Activated CD8-positive, alpha-beta memory T cell treated with anti-CD3 and anti-CD28 coated beads, Interleukin-2, amount 10 ng/mL, durations not matched to agents 7 days and 5 days (primary cell): ENCODE measurements around the gene CNNM4. TPM values are rescaled to one million over a fixed set of nuclear protein-coding genes. Genes with fewer than 3 reads are reported as not detected.

Experiments used
- ATAC-seq: fragments of 150-1000 bp; cut with Tn5 transposase; one replicate; pipeline ENCODE4 v1.10.0; 2021; ENCODE audit warnings: moderate library complexity
- CTCF ChIA-PET: fragments of 350-600 bp; sonication (Branson Sonifier 250); formaldehyde crosslinking; loops from one replicate; lab custom pipeline; 2021; ENCODE audit warnings: antibody characterized with exemption; lab: Charles Lee
- DNase-seq: peaks from one replicate; pipeline ENCODE4 v3.0.0-alpha.2; 2020
- H3K27ac Mint-ChIP-seq: one replicate; pipeline ENCODE4 v1.8.0; 2021; ENCODE audit warnings: mild to moderate bottlenecking, mixed read lengths
- H3K27me3 Mint-ChIP-seq: one replicate; pipeline ENCODE4 v1.8.0; 2021; ENCODE audit warnings: mixed read lengths
- H3K36me3 Mint-ChIP-seq: one replicate; pipeline ENCODE4 v1.8.0; 2021; ENCODE audit warnings: mild to moderate bottlenecking, mixed read lengths
- H3K4me1 Mint-ChIP-seq: one replicate; pipeline ENCODE4 v1.8.0; 2021; ENCODE audit warnings: mixed read lengths
- H3K4me3 Mint-ChIP-seq: one replicate; pipeline ENCODE4 v1.8.0; 2021; ENCODE audit warnings: mild to moderate bottlenecking, moderate library complexity, mixed read lengths
- H3K9me3 Mint-ChIP-seq: one replicate; pipeline ENCODE4 v1.8.0; 2022; ENCODE audit warnings: low read depth, mixed read lengths
- total RNA-seq, 2 experiments: library from RNA; stranded (reverse); gene quantifications; one replicate each; pipeline ENCODE4 v1.2.3, GENCODE V29; 2021

Gene CNNM4
- total RNA-seq, 2 experiments from 2014 or later, result 7.6 to 7.9 TPM

DNA sequence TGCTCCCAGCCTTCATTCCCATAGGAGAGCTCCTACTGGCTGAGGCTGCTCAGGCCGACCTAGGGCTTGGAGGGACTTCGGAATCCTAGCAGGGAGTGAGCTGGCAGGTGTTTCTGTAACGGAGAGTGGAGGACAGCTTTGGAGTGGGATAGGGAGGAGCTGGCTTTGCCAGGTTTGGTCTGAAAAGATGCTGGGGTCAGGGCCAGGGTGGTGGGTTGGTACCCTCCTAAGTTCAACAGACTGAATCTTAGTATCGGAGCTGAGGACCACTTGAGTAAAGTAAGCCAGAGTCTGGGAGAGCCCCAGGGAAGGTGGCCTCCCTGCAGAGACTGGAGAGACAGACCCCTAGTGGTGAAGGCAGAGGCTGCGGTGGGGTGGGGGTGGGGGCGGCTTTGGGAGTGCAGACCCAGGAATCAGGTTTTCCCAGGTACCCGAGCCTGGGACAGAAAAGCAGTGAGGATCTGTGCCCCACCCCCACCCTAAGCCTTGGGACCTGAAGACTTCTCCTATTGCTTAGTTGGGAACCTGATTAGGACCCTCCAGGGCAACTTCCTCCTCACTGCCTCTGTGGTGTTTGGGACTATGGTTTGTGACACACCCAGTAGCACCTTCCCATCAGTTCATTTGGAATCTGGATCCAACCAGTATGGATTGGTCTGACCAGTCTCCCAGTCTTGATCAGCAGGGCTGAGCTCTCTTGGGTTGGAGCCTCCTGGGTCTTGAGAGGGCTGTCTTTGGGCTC lies 3.0 kb downstream of the CNNM4 start:
- CTCF ChIA-PET, result interaction anchor here (1.1 to 8.6 kb wide), 15 partner anchors 12 to 646 kb away, joined by 3 to 121 read pairs (median 11); partner anchors contain the start of genes ANKRD39, CNNM3 and KANSL3
- H3K27ac Mint-ChIP-seq, result no peak overlapping the region
- peak overlapping the region; percentile 73 for H3K4me3 Mint-ChIP-seq

DNA sequence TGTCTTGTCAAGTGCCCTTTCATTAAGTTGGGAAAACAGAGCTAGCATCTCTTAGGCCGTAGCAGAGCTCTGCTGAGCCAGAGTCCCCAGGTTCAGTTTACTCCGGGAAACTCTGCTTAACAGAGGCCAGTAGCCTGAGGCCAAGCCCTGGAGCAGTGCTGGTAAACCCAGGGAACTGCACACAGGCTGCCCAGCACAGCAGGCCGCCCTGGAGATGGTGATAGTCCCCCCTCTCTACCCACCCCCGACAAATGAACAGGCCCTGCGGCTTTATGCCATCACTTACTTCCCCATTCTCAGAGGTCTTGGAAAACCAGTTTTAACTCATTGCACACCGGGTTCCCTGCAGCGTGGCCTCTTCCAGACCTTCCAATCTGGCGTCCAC lies 3.5 kb downstream of the CNNM4 start:
- Mint-ChIP-seq H3K4me1 (peaks cover 53% of the 10 kb centered on the region), H3K36me3 (no peaks in the 10 kb centered on the region), H3K27me3 (no peaks in the 10 kb centered on the region), H3K9me3 (no peaks in the 10 kb centered on the region), H3K27ac (no peak overlapping the region), H3K4me3 (peak overlapping the region; percentile 43)
- DNase-seq (no peak), ATAC-seq (no peak)
- CTCF ChIA-PET, result interaction anchor here (1.1 to 8.6 kb wide), 10 partner anchors 14 to 647 kb away, joined by 3 to 121 read pairs (median 10); partner anchors contain the start of genes ANKRD39 and CNNM3

More for the DNA sequence above, 3.0 kb downstream of the CNNM4 start:
- ATAC-seq (no peak), DNase-seq (no peak)
- H3K27me3 Mint-ChIP-seq, result no peaks in the 10 kb centered on the region
- peaks cover 54% of the 10 kb centered on the region for H3K4me1 Mint-ChIP-seq
- no peaks in the 10 kb centered on the region for H3K9me3 Mint-ChIP-seq
- no peaks in the 10 kb centered on the region for H3K36me3 Mint-ChIP-seq

DNA sequence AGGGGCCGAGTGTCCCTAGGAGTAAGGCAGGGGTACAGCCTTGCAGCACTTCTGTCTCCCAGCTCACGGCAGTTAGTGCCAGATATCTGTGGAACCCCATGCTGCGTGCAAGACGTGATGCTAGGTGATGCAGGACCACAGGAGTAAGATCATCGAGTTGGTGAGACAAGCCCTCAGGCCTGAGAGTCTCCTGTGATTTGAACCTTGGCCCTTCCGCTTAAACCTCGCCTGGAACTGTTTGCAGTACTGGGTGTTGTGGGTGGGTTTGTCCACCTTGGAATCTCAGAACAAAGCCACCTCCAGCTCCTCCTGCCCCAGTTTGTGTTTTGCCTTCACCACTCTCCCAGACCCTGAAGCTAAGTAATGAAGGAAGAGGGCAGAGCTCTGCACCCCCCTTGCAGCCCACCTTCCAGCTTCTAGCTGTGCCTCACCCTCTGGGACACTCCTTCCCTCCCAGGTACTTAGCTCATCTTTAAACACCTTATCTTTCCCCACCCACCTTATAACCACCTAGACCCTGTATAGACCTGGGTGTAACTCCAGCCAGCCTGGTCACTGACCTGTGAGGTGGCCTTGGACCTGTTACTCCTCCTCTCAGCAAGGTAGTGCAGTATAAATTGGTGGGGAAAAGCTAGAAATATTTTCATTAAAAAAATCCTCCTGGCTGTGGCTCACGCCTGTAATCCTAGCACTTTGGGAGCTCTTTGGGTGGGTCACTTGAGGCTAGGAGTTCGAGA lies 6.6 kb downstream of the CNNM4 start:
- CTCF ChIA-PET, result interaction anchor here (0.9 to 2.3 kb wide), 4 partner anchors 10 to 209 kb away, joined by 3 to 6 read pairs (median 3); no protein-coding TSS in a partner anchor
- H3K27ac Mint-ChIP-seq, result no peak overlapping the region
- H3K36me3 Mint-ChIP-seq, result no peaks in the 10 kb centered on the region
- ATAC-seq (no peak), DNase-seq (no peak)
- no peak overlapping the region for H3K4me3 Mint-ChIP-seq
- H3K27me3 Mint-ChIP-seq, result no peaks in the 10 kb centered on the region
- no peaks in the 10 kb centered on the region for H3K9me3 Mint-ChIP-seq
- H3K4me1 Mint-ChIP-seq, result peaks cover 29% of the 10 kb centered on the region

DNA sequence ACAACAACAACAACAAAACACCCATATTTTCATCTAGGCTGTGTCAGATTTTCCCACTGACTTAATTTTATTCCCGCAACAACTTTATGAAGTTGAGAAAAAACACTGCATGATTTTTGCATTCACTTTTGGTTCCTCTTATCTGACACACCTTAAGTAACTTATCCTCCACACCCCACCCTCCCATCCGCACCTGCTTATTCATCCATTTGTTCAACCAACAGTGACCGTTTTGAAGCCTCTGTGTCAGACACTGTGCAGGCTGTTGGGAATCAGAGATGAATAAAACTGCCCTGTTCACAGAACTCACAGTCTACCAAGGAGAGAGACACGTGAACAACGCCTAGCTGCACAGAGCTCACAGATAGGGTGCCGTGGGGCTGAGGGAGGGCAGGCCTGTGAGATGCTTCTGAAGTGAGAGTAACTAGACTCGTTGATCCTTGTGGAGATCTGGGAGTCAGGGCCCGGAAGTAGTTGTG lies 7.4 kb downstream of the CNNM4 start:
- H3K27me3 Mint-ChIP-seq, result no peaks in the 10 kb centered on the region

DNA sequence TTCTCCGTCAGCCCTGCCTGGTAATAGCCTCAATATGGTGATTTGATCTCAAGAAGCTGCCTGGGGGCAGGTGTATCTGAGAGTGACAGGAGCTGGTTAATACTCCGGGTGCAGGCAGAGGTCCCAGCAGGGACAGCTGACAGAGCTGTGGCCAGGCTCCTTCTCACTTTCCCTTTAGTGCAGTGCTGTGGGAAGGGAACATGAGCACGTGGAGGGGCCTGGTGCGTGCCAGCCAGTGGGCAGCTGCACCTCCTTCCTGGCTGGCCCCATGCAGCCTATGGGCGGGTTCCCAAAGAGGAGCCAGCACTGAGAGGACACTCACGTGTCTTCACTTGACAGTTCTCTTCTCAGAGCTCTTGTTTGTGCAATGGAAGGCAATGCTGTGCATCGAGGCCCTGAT lies 9.1 kb downstream of the CNNM4 start:
- ATAC-seq (no peak), DNase-seq (no peak)
- Mint-ChIP-seq H3K27ac (no peak overlapping the region), H3K4me3 (no peak overlapping the region), H3K9me3 (no peaks in the 10 kb centered on the region), H3K4me1 (peaks cover 28% of the 10 kb centered on the region), H3K27me3 (no peaks in the 10 kb centered on the region), H3K36me3 (no peaks in the 10 kb centered on the region)
- CTCF ChIA-PET, result interaction anchor here (1.6 kb wide), 1 partner anchor 9 kb away, joined by 10 read pairs; the partner anchor contains the start of gene CNNM4

More for the DNA sequence above, 7.4 kb downstream of the CNNM4 start:
- CTCF ChIA-PET, result interaction anchor here (0.9 to 1.0 kb wide), 3 partner anchors 32 to 210 kb away, joined by 3 read pairs; no protein-coding TSS in a partner anchor
- no peaks in the 10 kb centered on the region for H3K36me3 Mint-ChIP-seq
- no peak overlapping the region for H3K27ac Mint-ChIP-seq
- H3K4me1 Mint-ChIP-seq, result peaks cover 29% of the 10 kb centered on the region
- no peaks in the 10 kb centered on the region for H3K9me3 Mint-ChIP-seq
- ATAC-seq (no peak), DNase-seq (no peak)
- no peak overlapping the region for H3K4me3 Mint-ChIP-seq

DNA sequence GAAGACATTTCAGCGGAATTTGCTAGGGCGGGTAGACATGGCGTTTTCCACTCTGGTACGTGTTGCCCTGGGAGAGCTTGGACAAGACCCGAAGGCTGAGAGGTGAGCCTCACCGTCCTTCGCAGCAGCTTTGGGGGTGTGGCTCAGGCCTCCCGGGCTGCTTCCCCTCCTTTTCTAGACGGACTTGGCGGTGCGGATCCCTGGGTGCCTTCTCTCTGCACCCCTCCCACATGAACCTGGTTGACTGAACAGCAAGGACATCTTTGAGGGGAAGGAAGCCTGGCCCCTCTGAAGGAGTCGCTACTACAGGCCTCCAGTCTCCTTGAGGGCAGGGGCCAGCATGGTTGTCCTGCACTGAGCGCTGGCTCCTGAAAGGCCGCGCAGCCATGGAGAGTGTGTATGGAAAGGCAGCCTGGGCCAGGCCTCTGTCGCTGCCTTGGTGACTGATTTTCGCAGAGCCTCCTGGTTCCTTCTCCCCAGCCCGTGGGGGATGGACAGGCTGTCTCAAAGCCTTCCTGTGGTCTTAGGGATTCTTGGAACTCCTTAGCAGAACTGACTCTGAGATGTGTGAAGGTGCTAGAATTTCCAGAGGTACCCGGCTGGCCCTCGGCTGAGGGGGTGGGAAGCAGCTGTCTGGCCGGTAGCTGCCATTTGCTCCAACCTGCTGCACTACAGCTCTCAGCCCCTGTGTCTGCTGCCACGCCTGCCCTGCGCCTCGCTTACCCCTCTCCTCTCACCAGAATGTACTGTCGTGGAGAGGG lies 9.9 kb downstream of the CNNM4 start:
- no peaks in the 10 kb centered on the region for H3K36me3 Mint-ChIP-seq
- H3K9me3 Mint-ChIP-seq, result no peaks in the 10 kb centered on the region
- DNase-seq, result no peak
- no peak overlapping the region for H3K27ac Mint-ChIP-seq
- H3K27me3 Mint-ChIP-seq, result no peaks in the 10 kb centered on the region
- CTCF ChIA-PET, result interaction anchor here (1.6 kb wide), 1 partner anchor 9 kb away, joined by 10 read pairs; the partner anchor contains the start of gene CNNM4
- no peak for ATAC-seq
- H3K4me3 Mint-ChIP-seq, result no peak overlapping the region
- peaks cover 32% of the 10 kb centered on the region for H3K4me1 Mint-ChIP-seq

DNA sequence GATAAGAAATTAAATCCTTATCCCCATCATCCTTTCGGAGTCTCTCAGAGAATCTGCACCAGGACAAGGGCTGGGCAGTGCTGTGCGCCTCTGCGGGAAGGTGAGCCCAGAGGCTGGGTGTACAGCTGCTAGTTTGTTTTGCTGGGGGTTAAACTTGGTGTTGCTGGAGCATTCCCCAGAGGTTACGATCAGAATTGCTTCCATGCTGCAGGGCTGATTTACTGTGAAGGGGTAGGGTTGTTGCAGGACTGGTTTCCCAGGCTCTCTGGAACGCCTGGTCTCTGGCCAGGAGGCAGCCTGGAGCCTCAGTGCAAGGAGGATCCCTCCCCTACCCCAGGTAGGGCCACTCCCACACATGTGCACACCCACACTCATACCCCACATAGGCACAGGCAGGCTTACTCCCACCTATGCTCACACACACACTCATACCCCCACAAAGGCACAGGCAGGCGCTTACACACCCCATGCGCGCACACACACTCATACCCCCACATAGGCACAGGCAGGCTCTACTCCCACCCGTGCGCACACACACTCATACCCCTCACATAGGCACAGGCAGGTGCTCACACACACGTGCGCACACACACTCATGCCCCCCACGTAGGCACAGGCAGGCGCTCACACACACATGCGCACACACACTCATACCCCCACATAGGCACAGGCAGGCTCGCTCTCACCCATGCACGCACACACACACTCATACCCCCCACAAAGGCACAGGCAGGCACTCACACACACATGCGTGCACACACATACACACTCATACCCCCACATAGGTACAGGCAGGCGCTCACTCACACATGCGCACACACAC lies 11.3 kb downstream of the CNNM4 start:
- Mint-ChIP-seq H3K4me3 (no peak overlapping the region), H3K9me3 (peaks cover 3% of the 10 kb centered on the region), H3K4me1 (peaks cover 28% of the 10 kb centered on the region), H3K27ac (no peak overlapping the region), H3K27me3 (no peaks in the 10 kb centered on the region), H3K36me3 (no peaks in the 10 kb centered on the region)
- ATAC-seq (no peak), DNase-seq (no peak)
- CTCF ChIA-PET, result no interaction called here

DNA sequence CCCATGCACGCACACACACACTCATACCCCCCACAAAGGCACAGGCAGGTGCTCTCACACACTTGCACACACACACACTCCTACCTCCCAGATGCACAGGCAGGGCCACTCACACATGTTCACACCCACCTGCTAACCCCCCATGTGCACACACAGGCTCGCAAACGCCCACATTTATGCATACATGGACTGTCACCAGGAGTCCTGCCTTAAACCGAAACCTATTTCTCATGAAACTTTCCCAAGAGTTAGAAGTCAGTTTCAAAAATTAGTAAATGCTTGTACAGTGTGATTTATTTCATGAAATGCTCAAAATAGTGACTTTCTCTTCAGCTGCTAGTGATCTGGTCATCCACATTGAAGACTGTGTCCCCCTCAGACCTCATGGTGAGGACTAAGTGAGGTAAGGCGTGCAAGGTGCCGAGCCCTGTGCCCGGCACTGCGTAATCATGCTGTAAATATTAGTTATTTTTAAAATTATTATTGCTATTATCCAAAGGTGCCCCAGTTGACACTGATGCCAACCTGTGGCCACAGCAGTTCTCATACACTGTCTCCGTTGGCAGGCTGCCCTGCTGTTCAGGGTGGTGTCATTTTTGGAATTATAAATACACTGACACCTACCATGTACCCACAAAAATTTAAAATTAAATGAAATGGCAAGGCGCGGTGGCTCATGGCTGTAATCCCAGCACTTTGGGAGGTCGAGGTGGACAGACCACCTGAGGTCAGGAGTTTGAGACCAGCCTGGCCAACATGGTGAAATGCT lies 12.4 kb downstream of the CNNM4 start:
- CTCF ChIA-PET, result interaction anchor here (0.8 to 10.9 kb wide), 7 partner anchors 11 to 171 kb away, joined by 3 to 121 read pairs (median 4); partner anchors contain the start of genes ANKRD39 and CNNM4
- DNase-seq (no peak), ATAC-seq (peak; percentile 41)
- peak overlapping the region; percentile 58 for H3K4me3 Mint-ChIP-seq
- peaks cover 3% of the 10 kb centered on the region for H3K9me3 Mint-ChIP-seq
- H3K4me1 Mint-ChIP-seq, result peaks cover 28% of the 10 kb centered on the region
- H3K27me3 Mint-ChIP-seq, result no peaks in the 10 kb centered on the region
- no peaks in the 10 kb centered on the region for H3K36me3 Mint-ChIP-seq
- H3K27ac Mint-ChIP-seq, result peak overlapping the region; percentile 70

DNA sequence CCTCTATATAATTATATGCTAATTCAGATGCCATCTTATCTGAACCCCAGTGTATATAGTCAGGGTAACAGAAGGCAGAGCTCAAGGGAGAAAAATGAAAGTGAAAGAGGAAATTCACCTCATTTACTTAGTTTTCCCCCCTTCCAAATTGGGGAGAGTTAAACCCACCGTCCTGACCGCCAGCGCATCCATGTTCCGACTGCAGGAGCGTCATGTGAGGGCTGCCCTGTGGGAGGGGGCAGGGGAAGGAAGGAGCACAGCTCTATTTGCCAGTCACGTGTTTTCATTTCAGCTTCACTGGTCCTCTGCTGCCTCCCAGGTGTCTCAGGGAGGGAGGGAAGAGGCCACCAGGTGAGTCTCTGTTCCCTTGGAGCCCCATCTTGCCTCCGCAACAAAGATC lies 13.2 kb downstream of the CNNM4 start:
- DNase-seq (peak; percentile 75), ATAC-seq (peak; percentile 73)
- CTCF ChIA-PET, result interaction anchor here (0.7 to 10.9 kb wide), 10 partner anchors 11 to 293 kb away, joined by 3 to 121 read pairs (median 4); partner anchors contain the start of genes ANKRD39 and CNNM4
- Mint-ChIP-seq H3K27me3 (no peaks in the 10 kb centered on the region), H3K36me3 (no peaks in the 10 kb centered on the region), H3K9me3 (peaks cover 3% of the 10 kb centered on the region), H3K4me1 (peaks cover 28% of the 10 kb centered on the region), H3K27ac (peak overlapping the region; percentile 89), H3K4me3 (peak overlapping the region; percentile 58)

DNA sequence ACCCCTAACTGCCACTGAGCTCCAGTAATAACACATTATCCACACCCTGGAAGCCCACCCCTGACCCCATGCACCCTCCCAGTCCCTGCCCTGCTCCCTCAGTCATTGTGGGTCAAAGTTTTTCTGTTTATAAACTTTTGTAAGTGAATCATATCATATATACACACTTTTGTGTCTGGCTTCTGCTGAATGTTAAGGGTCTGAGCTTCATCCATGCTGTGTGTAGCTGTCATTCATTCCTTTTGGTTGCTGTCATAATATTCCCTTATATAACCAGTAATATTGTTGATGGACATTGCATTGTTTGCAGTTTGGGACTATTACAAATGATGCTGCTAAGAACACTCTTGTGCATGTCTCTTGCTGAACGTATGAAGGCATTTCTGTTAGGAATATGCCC lies 14.5 kb downstream of the CNNM4 start:
- Mint-ChIP-seq H3K36me3 (no peaks in the 10 kb centered on the region), H3K27ac (peak overlapping the region; percentile 3), H3K9me3 (peaks cover 3% of the 10 kb centered on the region), H3K4me3 (no peak overlapping the region), H3K27me3 (no peaks in the 10 kb centered on the region), H3K4me1 (peaks cover 28% of the 10 kb centered on the region)
- DNase-seq, result no peak
- CTCF ChIA-PET, result interaction anchor here (0.7 to 10.9 kb wide), 4 partner anchors 13 to 41 kb away, joined by 3 to 121 read pairs (median 7); partner anchors contain the start of genes CNNM3 and CNNM4
- ATAC-seq, result no peak

DNA sequence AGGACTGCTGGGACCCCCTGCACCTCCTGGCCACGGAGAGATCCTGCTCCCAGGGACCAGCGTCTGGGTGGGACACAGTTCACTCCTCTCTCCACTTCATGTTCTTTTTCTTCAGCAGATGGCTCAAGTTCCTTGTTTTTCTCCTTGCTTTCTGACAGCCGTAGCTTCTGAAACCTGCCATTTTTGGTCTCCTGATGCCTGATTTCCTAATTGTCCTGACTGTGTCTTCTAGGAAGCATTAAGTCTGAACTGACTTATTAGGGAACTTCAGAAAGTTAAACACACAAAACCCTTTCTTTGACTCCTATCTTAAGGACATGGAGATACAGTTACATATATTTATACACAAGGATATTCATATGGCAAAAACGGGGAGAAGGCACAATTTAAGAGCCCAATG lies 22.7 kb downstream of the CNNM4 start:
- DNase-seq, result no peak
- Mint-ChIP-seq H3K27ac (no peak overlapping the region), H3K9me3 (no peaks in the 10 kb centered on the region), H3K36me3 (no peaks in the 10 kb centered on the region), H3K27me3 (no peaks in the 10 kb centered on the region), H3K4me3 (no peak overlapping the region), H3K4me1 (no peaks in the 10 kb centered on the region)
- CTCF ChIA-PET, result interaction anchor here (1.0 to 10.9 kb wide), 2 partner anchors 21 to 74 kb away, joined by 3 to 121 read pairs; partner anchors contain the start of genes ANKRD39 and CNNM4
- no peak for ATAC-seq
